DMS53 treated with DMSO at 0.1 percent for 48 hours (cell line): ENCODE results near the gene LNX2.

ENCODE experiments used
- DNase-seq: peaks from one replicate; lab custom pipeline; 2025; ENCODE audit not compliant: unreplicated experiment; lab: John Stamatoyannopoulos, UW

Gene LNX2

DNA sequence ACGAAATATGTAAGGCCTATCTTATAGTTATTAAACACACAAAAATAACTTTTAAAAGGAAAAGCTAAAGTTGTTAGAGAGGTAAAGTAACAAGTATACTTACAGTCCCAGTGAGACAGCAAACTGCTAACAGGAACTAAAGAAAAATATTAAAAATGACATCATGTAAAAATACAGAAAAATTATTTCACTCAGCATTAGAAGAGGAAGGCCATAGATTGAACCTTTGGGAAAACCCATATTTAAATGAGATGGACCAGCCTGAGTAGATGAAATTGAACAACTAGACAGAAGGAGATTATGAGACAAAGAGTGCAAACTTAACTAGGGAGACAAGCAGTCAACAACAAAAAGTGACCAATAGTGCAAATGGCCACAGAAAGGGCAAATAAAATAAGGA is 49.4 kb downstream of the LNX2 start:
- no peak for DNase-seq

DNA sequence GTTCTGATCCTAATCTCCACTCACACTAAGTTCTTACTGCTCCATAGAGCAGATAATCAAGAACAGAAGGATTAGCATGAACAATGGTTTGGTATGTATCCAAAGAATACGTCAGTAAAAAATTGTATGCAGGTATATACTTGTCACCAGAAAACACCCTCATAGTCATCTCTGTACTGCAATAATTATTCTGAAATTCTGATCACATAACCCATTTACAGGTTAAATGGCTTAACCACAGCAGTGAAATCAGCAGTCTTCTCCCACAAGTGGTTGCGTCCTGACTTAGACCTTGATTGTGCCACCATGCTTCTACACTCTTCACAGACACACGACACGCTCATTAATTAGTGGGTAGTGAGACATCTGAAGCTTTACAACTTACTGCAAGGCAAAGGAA is 50.9 kb downstream of the LNX2 start:
- DNase-seq, result no peak

DNA sequence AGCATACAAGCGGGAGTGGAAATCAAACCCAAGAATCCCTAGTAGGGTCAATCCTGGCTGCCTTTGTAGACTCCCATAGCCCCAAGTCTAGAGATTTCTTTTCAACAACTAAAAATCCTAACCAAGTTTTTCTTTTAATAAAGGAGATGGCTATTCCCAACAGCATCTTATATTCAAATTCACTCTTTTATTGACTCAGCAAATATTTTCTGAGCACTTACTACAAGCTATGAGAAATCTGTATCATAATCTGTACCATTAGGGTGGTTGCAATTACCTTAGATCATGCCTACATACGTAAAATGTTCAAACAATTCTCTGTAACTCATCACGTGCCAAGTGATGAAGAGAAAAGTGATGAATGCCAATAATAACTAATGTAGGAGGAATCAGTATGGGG is 54.5 kb downstream of the LNX2 start:
- no peak for DNase-seq

DNA sequence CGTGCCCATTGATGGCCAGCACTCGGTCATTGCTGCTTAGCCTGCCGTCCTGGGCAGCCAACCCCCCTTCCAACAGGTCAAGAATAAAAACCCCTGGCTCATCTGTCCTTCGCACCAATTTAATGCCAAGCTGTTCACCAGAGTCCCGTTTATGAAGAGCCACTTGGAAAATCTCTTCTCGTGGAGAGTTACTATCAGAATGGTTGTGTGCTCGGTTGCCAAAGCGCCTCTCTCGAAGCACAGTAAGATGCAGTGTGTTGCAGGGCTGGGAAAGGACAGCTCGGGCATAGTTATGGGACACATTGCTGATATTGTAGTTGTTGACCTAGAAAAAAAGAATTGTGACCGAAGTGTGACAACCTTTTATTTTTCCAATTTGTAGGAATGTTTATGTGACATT is 57.9 kb downstream of the LNX2 start:
- DNase-seq, result no peak

DNA sequence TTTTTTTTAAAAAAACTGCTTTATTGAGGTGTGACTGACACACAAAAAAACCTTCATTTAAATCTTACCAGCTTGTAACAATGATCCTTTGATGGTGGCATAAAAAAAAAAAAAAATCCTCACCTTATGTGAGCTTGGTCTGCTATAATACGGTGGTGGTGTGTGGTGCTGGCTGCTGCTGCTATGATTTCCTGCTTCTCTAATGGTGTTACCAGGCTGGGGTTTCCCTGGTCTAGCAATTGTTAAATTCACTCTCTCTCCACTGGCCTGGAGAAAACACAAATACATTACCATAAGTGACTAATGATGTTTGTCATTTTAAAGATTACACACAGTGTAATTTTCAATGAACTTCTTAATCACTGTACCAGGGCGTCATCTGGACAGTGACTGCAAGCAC is 60.6 kb downstream of the LNX2 start:
- no peak for DNase-seq

DNA sequence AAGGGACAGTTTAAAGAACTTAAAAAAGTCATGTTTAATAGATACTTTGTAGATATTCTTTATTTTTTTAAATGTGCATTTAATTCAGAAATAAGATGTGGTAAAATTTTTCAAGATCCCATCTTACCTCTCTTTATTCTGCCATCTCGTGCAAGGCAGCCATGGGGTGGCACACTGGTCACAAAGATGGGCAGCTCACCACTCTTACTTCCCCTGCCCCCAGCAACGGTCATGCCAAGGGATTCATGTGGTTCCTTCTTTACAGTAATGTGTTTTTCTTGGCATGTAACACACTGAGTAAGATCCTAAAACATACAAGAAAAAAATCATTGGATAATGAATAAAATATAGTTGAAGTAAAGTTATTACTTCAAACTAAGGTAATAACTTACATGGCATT is 64.2 kb downstream of the LNX2 start:
- no peak for DNase-seq

DNA sequence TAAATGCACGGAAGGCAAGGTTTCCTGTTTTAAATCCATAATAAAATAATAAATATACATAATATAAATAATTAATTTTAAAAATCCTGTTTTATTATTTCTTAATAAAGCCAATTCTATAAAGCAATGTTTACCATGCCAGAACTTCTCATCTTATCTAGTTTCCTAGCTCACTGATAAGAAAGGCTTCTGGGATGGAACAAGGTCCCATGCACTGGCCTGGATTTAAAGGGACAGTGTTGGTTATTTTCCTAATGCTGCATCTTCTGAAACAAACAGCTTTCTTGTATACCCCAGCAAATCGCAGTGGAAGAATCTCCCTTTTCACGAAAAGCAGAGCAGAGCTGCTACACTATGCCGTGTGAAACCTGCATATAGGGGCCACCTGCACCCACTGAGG is 68.8 kb downstream of the LNX2 start:
- no peak for DNase-seq

DNA sequence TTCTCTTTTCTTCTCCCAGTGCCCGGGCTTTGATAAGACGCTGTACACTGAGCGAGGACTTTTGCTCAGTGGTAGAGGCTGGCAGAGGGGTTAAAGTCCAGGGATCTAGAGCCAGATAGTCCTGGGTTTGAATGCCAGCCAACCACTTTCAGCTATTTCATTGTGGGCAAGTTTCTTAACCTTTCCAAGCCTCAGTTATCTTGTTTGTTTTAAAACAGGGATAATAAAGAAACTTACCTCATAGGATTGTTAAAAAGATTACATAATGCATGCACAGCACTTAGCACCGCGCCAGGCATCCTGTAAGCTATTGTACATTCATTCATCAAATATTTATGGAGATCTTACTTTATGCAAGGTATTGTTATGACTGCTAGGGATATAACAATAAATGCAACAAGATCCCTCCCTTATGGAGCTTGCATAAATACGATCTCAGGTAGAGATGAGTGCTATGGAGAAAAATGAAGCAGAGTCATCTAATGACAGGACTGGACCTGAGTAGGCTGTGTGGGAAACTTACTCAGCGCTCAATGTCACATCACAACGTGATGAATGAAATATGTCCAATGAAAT is 70.8 kb downstream of the LNX2 start:
- DNase-seq, result peak; percentile 19

DNA sequence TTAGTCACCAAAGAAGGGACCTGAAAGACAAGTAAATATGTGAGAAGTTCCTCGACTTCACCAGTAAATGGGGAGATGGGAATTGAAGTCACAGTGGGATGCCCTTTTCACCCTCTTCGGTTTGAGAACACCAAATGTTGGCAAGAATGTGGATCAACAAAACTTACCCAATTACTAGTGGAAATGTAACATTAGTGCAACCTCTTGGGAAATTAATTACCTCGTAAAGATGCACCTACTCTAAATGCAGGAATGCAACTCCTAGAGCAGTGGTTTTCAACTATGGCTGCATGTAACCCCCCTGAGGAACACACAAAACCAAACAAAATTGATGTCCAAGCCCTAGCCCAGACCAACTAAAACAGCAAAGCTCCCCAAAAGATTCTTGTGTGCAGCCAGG is 78.1 kb downstream of the LNX2 start:
- DNase-seq, result no peak

DNA sequence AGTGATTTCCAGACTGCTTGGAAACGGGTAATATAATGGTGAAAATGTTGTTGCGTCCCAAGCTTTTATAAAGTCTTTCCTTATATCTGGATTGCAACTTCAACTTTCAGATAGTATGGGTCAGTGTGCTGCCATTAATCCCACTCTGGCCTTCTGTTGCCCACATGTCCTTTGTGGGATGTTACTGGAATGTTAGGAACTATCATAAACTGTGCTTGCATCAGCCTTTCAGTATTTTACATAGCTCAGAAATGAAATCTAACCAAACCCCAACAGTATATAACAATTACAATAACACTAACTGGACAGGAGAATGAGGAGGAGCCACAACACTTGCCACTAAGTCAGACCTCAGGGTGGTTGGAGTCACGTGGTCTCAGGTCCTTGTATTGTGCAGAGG is 78.9 kb downstream of the LNX2 start:
- DNase-seq, result no peak

DNA sequence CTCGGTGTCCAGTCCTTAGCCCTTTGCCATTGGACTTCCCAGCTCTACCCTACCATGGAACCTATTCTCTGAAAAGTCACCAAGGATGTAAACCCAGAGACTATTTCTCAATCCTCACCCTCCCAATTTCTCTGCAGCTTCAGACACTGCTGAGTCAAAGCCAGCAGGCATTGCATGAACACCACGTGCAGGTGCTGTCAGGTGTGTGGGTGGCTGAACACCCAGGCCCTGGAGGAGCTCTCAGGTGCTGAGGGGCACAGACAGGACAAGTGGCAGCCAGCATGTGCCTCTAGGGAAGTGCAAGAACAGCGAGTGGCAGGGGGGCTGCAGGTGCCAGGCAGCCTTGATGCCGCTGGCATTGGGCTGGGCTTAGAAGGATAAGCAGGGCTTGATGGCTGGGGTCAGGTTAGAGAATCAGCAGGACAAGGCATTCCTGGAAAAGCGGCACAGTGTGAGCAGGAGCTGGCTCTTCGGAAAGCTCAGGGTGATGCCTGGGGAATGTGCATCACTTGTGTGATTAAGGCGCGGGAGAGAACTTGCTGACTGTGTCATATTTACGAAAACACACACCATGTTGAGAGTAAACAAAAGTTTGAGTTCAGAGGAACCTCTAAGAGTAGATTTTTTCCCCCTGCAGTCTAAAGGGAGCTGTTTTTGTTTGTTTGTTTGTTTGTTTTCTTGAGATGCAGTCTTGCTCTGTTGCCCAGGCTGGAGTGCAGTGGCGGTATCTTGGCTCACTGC is 83.8 kb downstream of the LNX2 start:
- DNase-seq, result no peak

DNA sequence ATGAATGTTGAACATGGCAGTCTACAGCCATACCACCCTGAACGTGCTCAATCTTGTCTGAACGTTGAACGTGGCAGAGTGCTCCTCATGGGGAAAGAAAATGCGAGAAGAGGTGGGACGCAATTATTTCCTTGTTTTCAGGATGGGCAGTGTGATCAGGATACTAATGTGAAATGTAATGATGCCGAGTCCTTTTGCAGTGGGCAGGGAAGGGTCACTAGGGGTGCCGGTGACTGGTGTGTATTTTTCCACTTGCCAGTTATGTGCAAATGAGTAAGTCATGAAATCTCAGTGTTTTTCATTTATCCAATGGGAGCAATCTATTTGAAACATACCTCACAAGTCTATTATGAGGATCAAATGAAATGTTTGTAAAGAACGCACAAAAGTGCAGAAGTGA is 84.8 kb downstream of the LNX2 start:
- no peak for DNase-seq

DNA sequence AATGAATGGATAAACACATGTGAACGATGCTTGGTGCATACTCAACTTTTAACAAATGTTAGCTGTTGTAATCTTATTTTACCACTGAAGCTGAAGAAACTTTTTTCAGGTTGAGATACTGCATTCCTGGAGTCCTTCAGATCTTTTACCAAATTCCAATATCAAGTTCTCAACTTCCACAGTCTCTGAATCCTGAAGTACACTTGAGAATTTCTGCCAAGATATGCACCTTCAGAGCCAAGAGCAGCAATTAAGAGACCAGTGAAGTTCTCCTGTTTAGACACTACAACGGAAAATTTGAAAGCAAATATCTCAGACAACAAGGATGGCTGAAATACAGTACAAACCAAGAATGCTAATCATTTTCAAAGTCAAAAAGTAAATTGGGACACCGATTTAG is 85.3 kb downstream of the LNX2 start:
- no peak for DNase-seq

DNA sequence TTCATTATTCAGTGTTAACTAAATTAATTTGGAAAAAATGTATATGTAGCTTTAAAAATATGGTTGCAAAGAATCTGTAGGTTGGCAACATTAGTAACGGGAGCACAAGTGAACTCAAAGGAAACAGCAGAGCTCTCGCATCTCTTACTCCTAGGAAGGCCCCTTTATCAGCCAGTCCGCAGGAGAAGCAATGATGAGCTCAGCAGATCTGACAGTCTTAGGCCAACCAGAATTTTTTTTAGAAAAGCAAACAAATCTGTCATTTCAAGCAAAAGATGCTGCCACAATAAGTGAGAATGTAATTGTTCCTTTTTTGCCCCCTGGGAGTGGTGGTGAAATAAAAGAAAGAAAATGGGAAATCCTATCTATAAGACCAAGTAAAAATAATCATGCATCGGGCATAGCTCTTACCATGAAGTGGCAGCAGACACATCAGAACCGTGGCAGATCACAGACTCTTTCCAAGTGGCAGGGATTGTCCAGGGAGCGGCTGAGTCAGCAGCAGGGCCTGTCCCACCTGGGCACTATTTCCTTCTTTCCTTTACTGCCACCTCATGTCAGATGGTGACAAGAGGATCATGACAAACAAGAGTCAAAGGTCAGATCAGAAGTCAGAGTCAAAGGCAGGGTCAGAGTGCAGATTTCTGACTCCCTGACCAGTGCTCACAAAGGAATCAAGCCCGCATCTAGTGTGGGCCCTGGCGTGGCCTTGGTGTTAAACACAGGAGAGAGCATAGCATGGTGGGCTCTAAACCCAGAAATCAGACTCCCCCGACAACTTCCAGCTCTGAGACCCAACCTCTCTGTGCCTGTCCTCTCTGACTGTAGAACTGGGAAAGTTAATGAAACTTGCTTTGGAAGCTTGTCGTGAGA is 86.0 kb downstream of the LNX2 start:
- no peak for DNase-seq

DNA sequence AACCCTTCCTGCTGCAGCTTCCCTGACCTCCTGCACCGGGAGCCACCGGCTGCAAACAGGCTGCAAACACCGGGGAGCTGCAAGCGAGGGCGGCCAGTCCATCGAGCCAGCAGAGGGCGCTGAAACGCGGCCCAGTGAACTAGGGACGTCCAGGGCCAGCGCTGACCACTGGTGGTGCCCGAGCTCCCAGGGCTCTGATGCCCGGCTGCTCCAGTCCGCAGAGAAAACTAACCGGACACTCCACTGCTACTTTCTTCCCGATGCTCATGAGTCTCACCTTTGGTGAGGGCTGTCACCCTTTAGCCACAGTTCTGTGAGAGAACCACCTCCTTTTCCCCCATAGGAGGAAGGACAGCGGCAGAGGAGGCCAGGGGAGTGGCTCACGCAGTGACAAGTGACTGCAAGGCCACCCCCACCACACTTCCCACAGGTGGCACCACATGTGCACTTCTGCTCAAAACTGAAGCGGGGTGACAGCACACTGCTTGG is 87.1 kb downstream of the LNX2 start:
- peak; percentile 85 for DNase-seq

DNA sequence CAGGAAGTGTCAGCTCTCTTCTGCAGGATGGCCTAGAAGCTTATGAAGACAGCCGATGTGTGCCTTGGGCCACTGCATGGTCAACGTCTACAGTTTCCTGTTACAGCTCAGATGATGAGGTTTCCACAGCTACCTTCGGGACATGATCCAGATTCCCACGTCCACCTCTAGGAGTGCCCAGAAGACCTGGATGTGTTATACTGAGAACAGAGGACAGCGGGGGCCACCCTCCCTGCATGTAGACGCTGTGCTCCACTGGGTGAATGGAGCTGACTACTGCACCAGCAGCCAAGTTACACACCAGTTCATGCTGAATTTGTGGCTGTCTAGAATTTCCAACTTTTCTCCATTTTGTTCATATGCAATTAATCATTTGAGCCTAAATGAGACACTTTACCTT is 91.4 kb downstream of the LNX2 start:
- DNase-seq, result no peak

DNA sequence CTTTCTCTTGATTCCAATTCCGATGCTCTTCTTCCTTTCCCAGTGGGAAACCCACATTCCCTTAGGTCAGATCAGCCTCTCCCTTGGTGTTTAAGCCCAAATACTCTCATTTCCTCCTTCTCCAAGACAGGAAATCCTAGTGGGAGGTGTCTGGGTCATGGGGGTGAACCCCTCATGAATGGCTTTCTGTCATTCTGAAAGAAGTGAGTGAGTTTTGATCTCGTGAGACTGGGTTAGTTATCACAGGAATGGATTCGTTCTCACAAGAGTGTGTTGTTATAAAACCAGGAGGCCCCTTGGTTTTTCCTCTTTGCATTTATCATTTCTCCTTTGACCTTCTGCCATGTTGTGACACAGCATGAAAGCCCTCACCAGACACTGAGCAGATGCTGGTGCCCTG is 93.8 kb downstream of the LNX2 start:
- no peak for DNase-seq

DNA sequence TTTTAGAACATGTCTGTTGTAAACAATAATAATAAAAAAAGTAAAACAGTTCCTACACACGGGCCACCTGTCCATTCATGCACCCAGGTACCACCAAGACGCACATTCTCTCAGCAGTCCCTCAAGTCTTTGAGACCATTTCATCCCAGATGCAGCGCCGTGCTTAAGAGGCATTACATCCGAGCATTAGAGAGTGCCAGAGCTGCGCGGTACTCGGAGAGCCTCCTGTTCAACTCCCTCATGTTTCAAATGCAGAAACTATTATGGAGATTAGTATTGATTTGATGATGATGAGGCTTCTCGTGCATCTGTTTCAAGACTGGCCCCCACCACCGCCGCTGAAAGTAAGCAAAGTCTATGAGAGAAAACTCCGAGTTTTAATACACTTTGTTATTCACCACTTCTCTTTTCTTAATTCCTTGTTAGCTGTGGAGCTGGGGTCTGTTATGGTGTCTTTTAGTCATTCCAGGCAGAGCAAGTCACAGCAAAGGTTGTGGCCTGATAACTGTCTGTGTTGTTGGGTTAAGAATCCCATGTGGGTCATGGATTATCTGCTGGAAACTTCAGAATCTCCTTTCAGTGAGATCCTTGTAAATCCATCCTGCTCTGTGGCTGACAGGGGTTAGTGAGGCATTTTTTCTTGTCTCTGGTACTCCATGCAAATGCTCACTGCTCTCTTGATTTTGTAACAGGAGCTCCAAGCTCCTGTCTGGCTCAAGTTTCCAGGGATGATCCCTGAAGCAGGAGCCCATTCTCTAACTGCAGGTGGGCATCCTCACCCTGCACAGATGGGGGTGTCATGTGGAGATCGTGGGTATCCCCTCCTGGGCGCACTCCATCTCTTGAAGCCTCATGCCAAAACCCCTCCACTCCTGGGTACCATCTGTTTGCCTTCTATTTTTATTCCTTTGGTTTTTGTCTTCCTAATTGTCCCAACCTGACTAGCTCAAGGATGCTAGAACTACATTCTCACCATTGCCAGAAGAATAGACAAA is 95.1 kb downstream of the LNX2 start:
- DNase-seq, result no peak

DNA sequence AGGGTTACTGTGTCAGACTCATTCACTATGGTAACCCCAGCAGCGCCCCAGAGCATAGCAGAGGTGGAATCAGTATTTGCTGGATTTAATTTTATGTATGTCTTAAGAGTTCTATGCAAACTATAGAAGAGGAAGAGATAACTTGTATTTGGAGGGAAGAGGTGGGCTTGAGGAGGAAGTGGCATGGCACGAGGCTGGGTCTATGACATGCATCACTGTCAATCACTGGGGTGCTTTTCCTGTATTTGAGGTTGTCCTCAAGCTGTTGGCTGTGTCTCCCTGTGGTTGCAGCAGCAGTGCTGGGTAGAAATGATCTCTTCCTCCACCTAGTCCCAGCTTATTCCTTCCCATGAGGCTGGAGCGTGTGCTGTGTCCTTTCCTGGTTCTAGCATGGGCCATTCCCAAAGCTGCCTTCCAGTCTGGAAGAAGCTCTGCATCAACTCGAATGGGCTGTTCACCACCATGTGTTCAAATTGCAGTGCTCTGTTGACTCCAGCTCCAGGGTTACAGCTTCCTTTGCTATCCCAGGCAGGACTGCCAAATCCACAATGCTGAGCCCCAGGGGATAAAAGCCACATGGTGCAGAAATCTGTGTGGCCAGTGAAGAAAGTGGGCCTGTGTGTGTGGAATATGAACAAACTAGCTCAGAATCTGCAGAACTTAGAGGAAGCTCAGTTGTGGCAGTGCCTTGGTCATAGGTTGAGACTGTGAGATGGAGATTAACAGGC is 96.8 kb downstream of the LNX2 start:
- no peak for DNase-seq

DNA sequence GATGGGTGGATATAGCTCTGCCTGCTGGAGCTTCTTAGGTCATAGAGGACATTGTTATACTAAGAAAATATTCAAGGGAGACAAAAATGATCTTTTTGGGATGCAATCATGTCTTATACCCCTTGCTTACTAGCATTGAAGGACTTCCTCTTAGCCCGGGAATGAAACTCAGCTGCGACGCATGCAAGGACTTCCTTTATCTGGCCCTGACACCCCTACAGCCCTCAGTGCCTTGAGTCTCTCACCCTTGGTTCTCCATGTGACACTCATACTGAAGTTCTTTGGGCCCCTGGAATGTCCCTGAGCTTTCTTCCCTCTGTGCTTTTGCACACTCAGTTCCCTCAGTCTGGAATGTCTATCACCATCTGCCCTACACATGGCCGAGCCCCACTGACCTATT is 97.5 kb downstream of the LNX2 start:
- no peak for DNase-seq
